Heart right ventricle (tissue), 16 donors: ENCODE data around the gene SAPCD1. TPM values are rescaled to one million over a fixed set of nuclear protein-coding genes. Genes with fewer than 3 reads are reported as not detected.

ENCODE experiments used
- ATAC-seq, 8 donors: fragments of 200-7000 bp; cut with Tn5 transposase; one replicate each; pipeline ENCODE4 v1.9.1; 2020; ENCODE audit warnings: mild to moderate bottlenecking in 8 of 8, moderate library complexity in 8 of 8, moderate number of reproducible peaks in 1 of 8
- DNase-seq, 2 donors: peaks; one replicate each; pipeline ENCODE4 v3.0.0-alpha.2; 2020
- H3K27ac ChIP-seq, 10 donors: fragments of 200-600 bp; sonication (generic) in 2 of 10; one replicate each; pipeline versions ENCODE4 v1.5.0 to v1.8.0; 2020 to 2022; ENCODE audit warnings: mild to moderate bottlenecking in 3 of 10
- H3K27me3 ChIP-seq, 7 donors: fragments of 200-600 bp; one replicate each; pipeline ENCODE4 v1.8.0; 2021 to 2022; ENCODE audit warnings: mild to moderate bottlenecking in 2 of 7
- H3K36me3 ChIP-seq, 9 donors: fragments of 200-600 bp; sonication (generic) in 1 of 9; one replicate each; pipeline versions ENCODE4 v1.5.0 to v1.8.0; 2020 to 2022; ENCODE audit warnings: mild to moderate bottlenecking in 2 of 9
- H3K4me1 ChIP-seq, 9 donors: fragments of 200-600 bp; sonication (generic) in 1 of 9; one replicate each; pipeline versions ENCODE4 v1.5.0 to v1.8.0; 2020 to 2022; ENCODE audit warnings: mild to moderate bottlenecking in 4 of 9
- H3K4me3 ChIP-seq, 10 donors: fragments of 200-600 bp; sonication (generic) in 2 of 10; one replicate each; pipeline versions ENCODE4 v1.5.0 to v1.8.0; 2020 to 2022; ENCODE audit warnings: mild to moderate bottlenecking in 7 of 10, moderate library complexity in 2 of 10
- H3K9me3 ChIP-seq, 11 donors: fragments of 200-600 bp in 10 of 11; sonication (generic) in 2 of 11; one replicate each; pipeline versions ENCODE4 v1.5.0 to v1.8.0; 2013 to 2022; ENCODE audit warnings: mild to moderate bottlenecking in 2 of 11, control low read depth in 1 of 11, moderate library complexity in 1 of 11
- WGBS, 2 donors: extraction: QIAGEN DNeasy Blood & Tissue Kit; methylation state at CpG; one replicate each; pipeline ENCODE4 v1.1.7; 2013; ENCODE audit warnings: inconsistent platforms in 1 of 2; 5-methylcytosine and 5-hydroxymethylcytosine counted together
- intact Hi-C, 10 donors: fragments of 100-400 bp; cut with DNase I; formaldehyde crosslinking; loops; one replicate each; pipeline versions ENCODE4 v1.11.1 to v1.14.2; 2022
- polyA plus RNA-seq, 2 donors: library from polyadenylated mRNA; stranded (reverse); fragments of 200-250 nt; gene quantifications; one replicate each; pipeline ENCODE4 v1.2.3, GENCODE V29; 2013
- total RNA-seq, 10 donors: library from RNA; stranded (reverse); fragmentation: NEBNext Ultra II Directional in 3 of 10; extraction: Animal tissue kit (Norgen Biotek cat#: 25700) in 3 of 10; gene quantifications; one replicate each; pipeline versions ENCODE4 v1.2.1 to v1.2.4, GENCODE V29; 2021 to 2023
- TF ChIP-seq, protein P1 (sequence below), 9 donors: fragments of 200-600 bp; sonication (generic) in 2 of 9; IDR thresholded peaks; one replicate each; pipeline versions ENCODE4 v1.5.0 to v1.8.0; 2021 to 2022; ENCODE audit warnings: antibody characterized with exemption in 9 of 9, mild to moderate bottlenecking in 5 of 9, moderate library complexity in 1 of 9
- donor health status: Arrhythmogenic right ventricular cardiomyopathy.
- donor health status: ischemic (EF 13 %, LVEDD 7.1; RV severe dilation, severe dysfunction).
- donor health status: healthy with polysubstance abuse.
- donor health status: DM: no; HTN: yes; CAD: no.
- donor health status: DM: no; HTN: no; CAD: no.
- donor health status: ischemic (EF 25% LVEDD 6.9; RV normal size, moderate dysfunction).
- donor health status: ischemic (EF 25% LVEDD 5.7; RV mildly dilated, moderate dysfunction).
- donor health status: healthy.
- donor health status: DM: yes; HTN: yes; CAD: no.
- donor health status: Ischemic cardiomyopathy.
- donor health status: ischemic (EF 35%, LVEDD 5.7; RV mildly dilated, moderate dysfunction).
- donor health status: nonischemic (EF 11% LVEDD 7.7; RV severe dilation, severe dysfunction).
- donor health status: DM: yes; HTN: yes; CAD: no.
- donor health status: PGD.
- donor health status: ischemic (EF 29% LVEDD 5.4; RV normal size, mild dysfunction).
- donor health status: nonischemic (EF 23%, LVEDD 6.1; RV moderate dilation, normal function).

The SAPCD1 gene
- total and polyA plus RNA-seq, 12 donors, result 0.36 to 1.9 (median 0.72) TPM; not detected in 3

DNA sequence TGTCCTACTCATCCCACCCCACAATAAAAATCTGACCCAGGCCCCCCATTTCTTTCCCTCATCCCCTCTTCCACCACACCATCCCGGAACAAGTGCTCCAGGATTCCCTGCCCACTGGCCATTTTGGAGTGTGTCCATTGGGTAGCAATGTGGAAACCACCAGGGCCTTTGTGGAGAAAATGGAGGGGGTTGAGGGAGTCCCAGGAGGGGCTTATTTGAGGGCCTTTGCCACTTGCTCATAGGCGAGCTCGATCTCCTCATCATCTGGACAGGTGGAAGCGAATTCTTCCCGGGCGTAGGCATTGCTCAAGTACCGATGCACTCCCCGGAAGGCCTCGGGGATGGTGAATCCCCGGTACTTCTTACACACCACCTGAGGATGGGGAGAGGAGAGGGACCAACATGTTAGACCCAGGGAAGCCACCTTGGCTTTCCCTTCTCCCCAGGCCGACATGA, 31.8 kb upstream of the SAPCD1 start:
- intact Hi-C loops, result loop anchor here in 2 of 10 donors (10.0 kb wide), 2 partner anchors 64 to 104 kb away; partner anchors contain the start of gene VARS1 (in 1 of the 2)
- Histone ChIP-seq H3K9me3 (no peaks in the 10 kb centered on the region), H3K4me3 (peak overlapping the region in 8 of 10 donors; percentile 66 to 95 (median 78)), H3K27me3 (no peaks in the 10 kb centered on the region), H3K36me3 (peaks cover 0 to 75% (median 46%) of the 10 kb centered on the region in 9 donors), H3K4me1 (peaks cover 12 to 83% (median 59%) of the 10 kb centered on the region in 9 donors), H3K27ac (peak overlapping the region; percentile 93 to 97 (median 94))
- ATAC-seq, result no peak
- TF ChIP-seq, protein P1, sequence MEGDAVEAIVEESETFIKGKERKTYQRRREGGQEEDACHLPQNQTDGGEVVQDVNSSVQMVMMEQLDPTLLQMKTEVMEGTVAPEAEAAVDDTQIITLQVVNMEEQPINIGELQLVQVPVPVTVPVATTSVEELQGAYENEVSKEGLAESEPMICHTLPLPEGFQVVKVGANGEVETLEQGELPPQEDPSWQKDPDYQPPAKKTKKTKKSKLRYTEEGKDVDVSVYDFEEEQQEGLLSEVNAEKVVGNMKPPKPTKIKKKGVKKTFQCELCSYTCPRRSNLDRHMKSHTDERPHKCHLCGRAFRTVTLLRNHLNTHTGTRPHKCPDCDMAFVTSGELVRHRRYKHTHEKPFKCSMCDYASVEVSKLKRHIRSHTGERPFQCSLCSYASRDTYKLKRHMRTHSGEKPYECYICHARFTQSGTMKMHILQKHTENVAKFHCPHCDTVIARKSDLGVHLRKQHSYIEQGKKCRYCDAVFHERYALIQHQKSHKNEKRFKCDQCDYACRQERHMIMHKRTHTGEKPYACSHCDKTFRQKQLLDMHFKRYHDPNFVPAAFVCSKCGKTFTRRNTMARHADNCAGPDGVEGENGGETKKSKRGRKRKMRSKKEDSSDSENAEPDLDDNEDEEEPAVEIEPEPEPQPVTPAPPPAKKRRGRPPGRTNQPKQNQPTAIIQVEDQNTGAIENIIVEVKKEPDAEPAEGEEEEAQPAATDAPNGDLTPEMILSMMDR (IDR thresholded peaks at IDR 0.05), result no peak
- 89 to 95% methylated on average over 11 of the region's 11 CpGs for WGBS, 2 donors
- DNase-seq, result no peak

- 54% methylated on average over 3 of the region's 3 CpGs for WGBS, 2 donors
- ATAC-seq, result no peak
- H3K27ac ChIP-seq, result peak overlapping the region in 6 of 10 donors; percentile 15 to 97 (median 28)
- peaks cover 0 to 61% (median 35%) of the 10 kb centered on the region in 9 donors for H3K36me3 ChIP-seq
- H3K9me3 ChIP-seq, result no peaks in the 10 kb centered on the region
- TF ChIP-seq, protein P1 (IDR thresholded peaks at IDR 0.05), result no peak
- H3K27me3 ChIP-seq, result no peaks in the 10 kb centered on the region
- DNase-seq, result no peak
- intact Hi-C loops, result loop anchor here in 2 of 10 donors (10.0 kb wide), 2 partner anchors 63 to 103 kb away; partner anchors contain the start of gene VARS1 (in 1 of the 2)
- peaks cover 16 to 75% (median 66%) of the 10 kb centered on the region in 9 donors for H3K4me1 ChIP-seq
- no peak overlapping the region for H3K4me3 ChIP-seq
Observed at GRCh38 chr6:31732029-31732428, 30.4 kb upstream of the SAPCD1 start.

- TF ChIP-seq, protein P1 (IDR thresholded peaks at IDR 0.05), result no peak
- 79% methylated on average over 4 of the region's 4 CpGs for WGBS, 2 donors
- ATAC-seq, result no peak
- Histone ChIP-seq H3K4me3 (peak overlapping the region in 4 of 10 donors; percentile 67 to 94 (median 83)), H3K27me3 (no peaks in the 10 kb centered on the region), H3K9me3 (no peaks in the 10 kb centered on the region), H3K36me3 (peaks cover 0 to 46% (median 29%) of the 10 kb centered on the region in 9 donors), H3K4me1 (peaks cover 9 to 75% (median 68%) of the 10 kb centered on the region in 9 donors), H3K27ac (peak overlapping the region in 7 of 10 donors; percentile 87 to 98 (median 96))
- intact Hi-C loops, result loop anchor here in 2 of 10 donors (10.0 kb wide), 2 partner anchors 61 to 101 kb away; partner anchors contain the start of gene VARS1 (in 1 of the 2)
- DNase-seq, result no peak
Observed at GRCh38 chr6:31733734-31734133, 28.7 kb upstream of the SAPCD1 start.

DNA sequence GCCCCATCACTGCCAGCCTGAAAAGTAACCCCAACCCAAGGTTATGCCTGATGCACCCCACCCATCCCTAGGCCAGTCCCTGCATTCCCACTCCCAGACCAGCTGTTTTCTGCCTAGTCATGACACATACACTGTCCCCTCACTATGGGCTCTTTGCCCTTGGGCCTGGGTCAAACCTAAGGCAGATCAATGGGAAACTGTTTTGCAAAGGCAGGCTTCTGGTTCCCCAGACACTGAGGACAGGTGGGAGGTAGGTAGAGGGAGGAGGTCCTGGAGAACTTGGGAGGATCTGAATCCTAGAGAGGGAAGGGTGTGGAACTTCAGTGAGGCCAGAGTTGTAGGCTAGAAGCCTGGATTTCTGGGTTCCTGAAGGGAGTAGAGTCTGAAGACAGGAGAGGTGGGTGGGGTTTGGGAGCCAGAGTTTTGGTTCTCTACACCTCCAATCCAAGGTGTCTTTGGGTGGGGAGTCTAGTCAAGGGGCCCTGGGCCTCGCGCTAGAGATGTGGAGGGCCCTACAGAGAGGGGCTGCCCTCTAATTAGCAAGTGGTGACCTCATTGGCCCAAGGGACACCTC, 28.1 kb upstream of the SAPCD1 start:
- Histone ChIP-seq H3K27ac (peak overlapping the region; percentile 48 to 98 (median 94)), H3K9me3 (no peaks in the 10 kb centered on the region), H3K4me3 (peak overlapping the region; percentile 47 to 94 (median 67)), H3K4me1 (peaks cover 7 to 77% (median 67%) of the 10 kb centered on the region in 9 donors), H3K36me3 (peaks cover 0 to 46% (median 29%) of the 10 kb centered on the region in 9 donors), H3K27me3 (no peaks in the 10 kb centered on the region)
- no peak for ATAC-seq
- DNase-seq, result no peak
- 8 to 30% methylated on average over 2 of the region's 2 CpGs for WGBS, 2 donors
- intact Hi-C loops, result loop anchor here in 2 of 10 donors (10.0 kb wide), 2 partner anchors 60 to 100 kb away; partner anchors contain the start of gene VARS1 (in 1 of the 2)
- TF ChIP-seq, protein P1 (IDR thresholded peaks at IDR 0.05), result no peak
